BJ (cell line): ENCODE measurements around the gene KCNK6. TPM values are rescaled to one million over a fixed set of nuclear protein-coding genes. Genes with fewer than 3 reads are reported as not detected.

Experiments used
- CTCF ChIA-PET: fragments of 350-600 bp; formaldehyde crosslinking; extraction: SDS; loops from one replicate; lab custom pipeline; 2021; ENCODE audit warnings: antibody characterized with exemption, inconsistent platforms; lab: Yijun Ruan, JAX
- POLR2A ChIA-PET: fragments of 300-600 bp; sonication (Branson Sonifier 250); formaldehyde crosslinking; extraction: SDS; loops from one replicate; lab custom pipeline; 2021; ENCODE audit warnings: antibody characterized with exemption; lab: Charles Lee
- DNase-seq: peaks from one replicate; pipeline ENCODE4 v3.0.0-alpha.2; 2011; ENCODE audit warnings: low read depth
- H3K27me3 ChIP-seq: 2 replicates; pipeline ENCODE4 v1.6.0; 2011; ENCODE audit warnings: low read length; ENCODE audit not compliant: control insufficient read depth, insufficient read depth
- H3K36me3 ChIP-seq: 2 replicates; pipeline ENCODE4 v1.5.1; 2011; ENCODE audit warnings: low read length; ENCODE audit not compliant: control insufficient read depth, insufficient read depth
- H3K4me3 ChIP-seq: 2 replicates; pipeline ENCODE4 v1.5.1; 2011; ENCODE audit warnings: low read depth, mild to moderate bottlenecking, control low read depth, low read length
- polyA plus RNA-seq: library from polyadenylated mRNA; depleted of rRNA; stranded (reverse); fragments of >200 nt; gene quantifications from 2 replicates; pipeline ENCODE4 v1.2.3, GENCODE V29; 2011
- TF ChIP-seq, protein P1 (sequence below): IDR thresholded peaks from 2 replicates; pipeline ENCODE4 v1.5.1; 2011; ENCODE audit warnings: low read depth, mild to moderate bottlenecking, control low read depth, inconsistent platforms, low read length, moderate library complexity; ENCODE audit not compliant: insufficient read depth

The KCNK6 gene
- polyA plus RNA-seq, 1 experiment = 16.5 TPM

DNA sequence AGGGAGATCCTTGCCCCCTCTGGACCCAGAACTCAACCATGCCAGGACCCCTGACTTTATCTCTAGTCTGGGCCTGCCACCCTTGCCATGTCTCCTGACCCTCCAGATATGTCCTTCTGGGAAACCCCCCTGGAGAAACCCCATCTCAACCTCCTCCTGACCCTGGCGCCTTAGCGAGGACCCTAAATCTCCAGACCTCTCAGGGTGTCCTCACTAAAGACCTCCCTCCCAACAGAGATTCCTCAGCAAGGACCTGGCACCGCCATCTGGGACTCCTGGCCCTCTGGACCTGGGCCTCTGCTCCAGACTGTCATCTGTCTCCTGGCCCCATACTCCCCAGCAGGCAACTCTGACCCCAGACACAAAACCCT lies 1.3 kb downstream of the KCNK6 start:
- Histone ChIP-seq H3K36me3 (peaks cover 3% of the 10 kb centered on the region), H3K27me3 (no peaks in the 10 kb centered on the region), H3K4me3 (peak overlapping the region; percentile 72; the same call in 1 of the 2 replicates)
- ChIA-PET CTCF (interaction anchor here (0.7 to 5.8 kb wide), 5 partner anchors 11 to 84 kb away, joined by 3 to 37 read pairs (median 3); no protein-coding TSS in a partner anchor), POLR2A (no interaction called here)
- TF ChIP-seq, protein P1, sequence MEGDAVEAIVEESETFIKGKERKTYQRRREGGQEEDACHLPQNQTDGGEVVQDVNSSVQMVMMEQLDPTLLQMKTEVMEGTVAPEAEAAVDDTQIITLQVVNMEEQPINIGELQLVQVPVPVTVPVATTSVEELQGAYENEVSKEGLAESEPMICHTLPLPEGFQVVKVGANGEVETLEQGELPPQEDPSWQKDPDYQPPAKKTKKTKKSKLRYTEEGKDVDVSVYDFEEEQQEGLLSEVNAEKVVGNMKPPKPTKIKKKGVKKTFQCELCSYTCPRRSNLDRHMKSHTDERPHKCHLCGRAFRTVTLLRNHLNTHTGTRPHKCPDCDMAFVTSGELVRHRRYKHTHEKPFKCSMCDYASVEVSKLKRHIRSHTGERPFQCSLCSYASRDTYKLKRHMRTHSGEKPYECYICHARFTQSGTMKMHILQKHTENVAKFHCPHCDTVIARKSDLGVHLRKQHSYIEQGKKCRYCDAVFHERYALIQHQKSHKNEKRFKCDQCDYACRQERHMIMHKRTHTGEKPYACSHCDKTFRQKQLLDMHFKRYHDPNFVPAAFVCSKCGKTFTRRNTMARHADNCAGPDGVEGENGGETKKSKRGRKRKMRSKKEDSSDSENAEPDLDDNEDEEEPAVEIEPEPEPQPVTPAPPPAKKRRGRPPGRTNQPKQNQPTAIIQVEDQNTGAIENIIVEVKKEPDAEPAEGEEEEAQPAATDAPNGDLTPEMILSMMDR = no peak
- DNase-seq = no peak

DNA sequence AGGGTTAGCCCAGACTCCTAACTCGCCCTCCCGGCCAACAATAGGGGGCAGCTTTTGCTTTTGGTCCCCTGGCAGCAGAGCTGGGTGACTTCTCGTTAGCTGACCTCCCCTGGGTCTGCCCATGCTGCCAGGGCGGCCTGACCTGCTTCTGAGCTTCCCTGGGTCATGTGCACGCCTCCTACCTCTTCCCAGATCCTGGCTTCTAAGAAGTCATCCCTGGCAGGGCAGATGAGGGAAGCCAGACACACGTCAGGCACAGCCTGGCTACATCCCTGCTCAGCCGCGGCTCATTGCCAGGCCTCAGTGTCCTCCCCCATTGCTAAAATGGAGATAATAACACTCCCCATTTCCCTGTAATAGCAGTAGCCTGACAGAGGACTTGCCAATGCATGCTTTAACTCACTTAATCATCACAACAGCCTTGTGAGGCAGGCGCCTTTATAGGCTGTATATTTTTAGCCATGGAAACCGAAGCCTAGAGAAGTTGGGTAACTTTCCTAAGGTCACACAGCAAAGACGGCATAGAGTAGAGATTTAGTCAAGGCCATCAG lies 2.1 kb downstream of the KCNK6 start:
- POLR2A ChIA-PET = no interaction called here
- Histone ChIP-seq H3K27me3 (no peaks in the 10 kb centered on the region), H3K4me3 (no peak overlapping the region; the same call in 1 of the 2 replicates), H3K36me3 (peaks cover 8% of the 10 kb centered on the region)
- no peak for DNase-seq
- CTCF ChIA-PET = interaction anchor here (0.7 to 5.8 kb wide), 5 partner anchors 14 to 85 kb away, joined by 3 to 37 read pairs (median 3); partner anchors contain the start of gene CATSPERG
- TF ChIP-seq, protein P1 = no peak

DNA sequence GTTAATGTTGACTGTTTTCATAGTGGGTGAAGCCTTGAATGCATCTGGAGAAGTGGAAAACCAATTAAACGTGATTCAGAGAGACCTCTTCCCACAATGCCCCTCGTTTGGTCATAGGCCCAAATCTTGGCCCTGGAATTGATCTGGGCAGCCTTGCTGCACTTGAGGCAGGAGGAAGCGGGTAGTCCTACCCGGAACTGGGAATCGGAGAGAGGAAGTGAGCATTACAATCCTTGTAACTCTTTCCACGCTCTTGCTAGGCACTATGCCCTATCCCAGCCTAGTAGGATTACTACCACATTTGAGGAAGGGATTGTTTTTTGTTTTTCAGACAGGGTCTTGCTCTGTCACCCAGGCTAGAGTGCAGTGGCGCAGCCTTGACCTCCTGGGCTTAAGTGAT lies 3.6 kb downstream of the KCNK6 start:
- Histone ChIP-seq H3K4me3 (no peak overlapping the region), H3K36me3 (peaks cover 22% of the 10 kb centered on the region), H3K27me3 (no peaks in the 10 kb centered on the region)
- DNase-seq = no peak
- POLR2A ChIA-PET = no interaction called here
- CTCF ChIA-PET = interaction anchor here (0.8 to 5.8 kb wide), 2 partner anchors 79 to 92 kb away, joined by 3 to 37 read pairs; no protein-coding TSS in a partner anchor
- TF ChIP-seq, protein P1 = no peak

DNA sequence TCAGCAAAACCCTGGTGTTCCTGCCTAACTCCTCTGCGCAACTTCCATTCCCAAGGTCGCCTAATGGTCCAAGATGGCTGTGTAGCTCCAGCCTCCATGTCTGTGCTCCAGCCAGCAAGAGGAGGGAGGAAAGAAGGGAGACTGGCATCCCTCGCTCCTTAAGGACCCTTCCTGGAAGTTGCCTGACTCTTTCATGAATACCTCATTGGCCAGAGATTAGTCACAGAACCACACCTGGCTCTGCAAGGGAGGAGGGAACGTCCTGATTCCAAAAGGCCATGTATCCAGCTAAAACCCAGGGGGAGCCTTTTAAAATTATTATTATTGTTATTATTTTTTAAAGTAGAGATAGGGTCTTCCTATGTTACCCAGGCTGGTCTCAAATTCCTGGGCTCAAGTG lies 4.8 kb downstream of the KCNK6 start:
- TF ChIP-seq, protein P1 = no peak
- ChIA-PET CTCF (no interaction called here), POLR2A (no interaction called here)
- H3K4me3 ChIP-seq = no peak overlapping the region
- H3K27me3 ChIP-seq = no peaks in the 10 kb centered on the region
- peaks cover 24% of the 10 kb centered on the region for H3K36me3 ChIP-seq
- no peak for DNase-seq

DNA sequence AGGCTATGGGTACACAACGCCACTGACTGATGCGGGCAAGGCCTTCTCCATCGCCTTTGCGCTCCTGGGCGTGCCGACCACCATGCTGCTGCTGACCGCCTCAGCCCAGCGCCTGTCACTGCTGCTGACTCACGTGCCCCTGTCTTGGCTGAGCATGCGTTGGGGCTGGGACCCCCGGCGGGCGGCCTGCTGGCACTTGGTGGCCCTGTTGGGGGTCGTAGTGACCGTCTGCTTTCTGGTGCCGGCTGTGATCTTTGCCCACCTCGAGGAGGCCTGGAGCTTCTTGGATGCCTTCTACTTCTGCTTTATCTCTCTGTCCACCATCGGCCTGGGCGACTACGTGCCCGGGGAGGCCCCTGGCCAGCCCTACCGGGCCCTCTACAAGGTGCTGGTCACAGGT lies 6.9 kb downstream of the KCNK6 start:
- no peaks in the 10 kb centered on the region for H3K27me3 ChIP-seq
- peaks cover 25% of the 10 kb centered on the region for H3K36me3 ChIP-seq
- POLR2A ChIA-PET = no interaction called here
- no peak for DNase-seq
- no peak overlapping the region for H3K4me3 ChIP-seq
- TF ChIP-seq, protein P1 = no peak
- CTCF ChIA-PET = interaction anchor here (0.8 to 3.1 kb wide), 2 partner anchors 83 to 94 kb away, joined by 3 to 15 read pairs; no protein-coding TSS in a partner anchor
